ENCODE results near the gene EN1. TPM values are rescaled to one million over a fixed set of nuclear protein-coding genes. Genes with fewer than 3 reads are reported as not detected.
A peak's percentile ranks its signal among the peaks of the same experiment; 100 is the strongest.

The EN1 gene
- 4.2 TPM for total RNA-seq

- peak within 1 kb of the TSS; percentile 44 for H3K27ac ChIP-seq (ENCODE audit: low read depth, low read length)
- peaks cover 29 to 52% (median 35%) of the 10 kb centered on the region in 3 donors for H3K27me3 ChIP-seq (ENCODE audit: control insufficient read depth in 3 of 3, insufficient read depth in 3 of 3, low read length in 3 of 3)
- H3K4me3 ChIP-seq (ENCODE audit: low read length in 3 of 3) = peak within 1 kb of the TSS; percentile 71 to 78 (median 76)
- peaks cover 0 to 3% (median 0%) of the 10 kb centered on the region in 3 donors for H3K36me3 ChIP-seq (ENCODE audit: control insufficient read depth in 3 of 3, insufficient read depth in 3 of 3, low read length in 3 of 3)
- peaks cover 20 to 31% (median 23%) of the 10 kb centered on the region in 3 donors for H3K4me1 ChIP-seq (ENCODE audit: control insufficient read depth in 3 of 3, insufficient read depth in 3 of 3, low read length in 3 of 3)
- H3K9me3 ChIP-seq (ENCODE audit: control insufficient read depth in 3 of 3, low read length in 3 of 3) = no peaks in the 10 kb centered on the region
- H3K9ac ChIP-seq (ENCODE audit: low read depth in 1 of 3, low read length in 3 of 3) = peak within 1 kb of the TSS; percentile 66 to 87 (median 70)
Observed at GRCh38 chr2:118846953-118847761, at the start of gene EN1. TSS of gene EN1 (minus strand) at chr2:118847648. CDS start at chr2:118847167, 481 bp downstream.

- Histone ChIP-seq H3K9ac (ENCODE audit: low read depth in 1 of 3, low read length in 3 of 3) (no peak overlapping the region), H3K36me3 (ENCODE audit: control insufficient read depth in 3 of 3, insufficient read depth in 3 of 3, low read length in 3 of 3) (no peaks in the 10 kb centered on the region), H3K27ac (ENCODE audit: low read depth, low read length) (no peak overlapping the region), H3K9me3 (ENCODE audit: control insufficient read depth in 3 of 3, low read length in 3 of 3) (peaks cover 0 to 15% (median 4%) of the 10 kb centered on the region in 3 donors), H3K4me1 (ENCODE audit: control insufficient read depth in 3 of 3, insufficient read depth in 3 of 3, low read length in 3 of 3) (no peaks in the 10 kb centered on the region), H3K4me3 (ENCODE audit: low read length in 3 of 3) (no peak overlapping the region), H3K27me3 (ENCODE audit: control insufficient read depth in 3 of 3, insufficient read depth in 3 of 3, low read length in 3 of 3) (no peaks in the 10 kb centered on the region)
Observed at GRCh38 chr2:118893100-118893499, 45.7 kb upstream of the EN1 start.

- Histone ChIP-seq H3K4me1 (ENCODE audit: control insufficient read depth in 3 of 3, insufficient read depth in 3 of 3, low read length in 3 of 3) (no peaks in the 10 kb centered on the region), H3K4me3 (ENCODE audit: low read length in 3 of 3) (no peak overlapping the region), H3K9ac (ENCODE audit: low read depth in 1 of 3, low read length in 3 of 3) (no peak overlapping the region), H3K36me3 (ENCODE audit: control insufficient read depth in 3 of 3, insufficient read depth in 3 of 3, low read length in 3 of 3) (no peaks in the 10 kb centered on the region), H3K27me3 (ENCODE audit: control insufficient read depth in 3 of 3, insufficient read depth in 3 of 3, low read length in 3 of 3) (peaks cover 0 to 3% (median 0%) of the 10 kb centered on the region in 3 donors), H3K27ac (ENCODE audit: low read depth, low read length) (no peak overlapping the region), H3K9me3 (ENCODE audit: control insufficient read depth in 3 of 3, low read length in 3 of 3) (peaks cover 0 to 15% (median 4%) of the 10 kb centered on the region in 3 donors)
Observed at GRCh38 chr2:118889995-118890394, 42.5 kb upstream of the EN1 start.

- Histone ChIP-seq H3K9ac (ENCODE audit: low read depth in 1 of 3, low read length in 3 of 3) (no peak overlapping the region), H3K9me3 (ENCODE audit: control insufficient read depth in 3 of 3, low read length in 3 of 3) (peaks cover 0 to 1% (median 0%) of the 10 kb centered on the region in 3 donors), H3K4me1 (ENCODE audit: control insufficient read depth in 3 of 3, insufficient read depth in 3 of 3, low read length in 3 of 3) (peaks cover 3 to 5% (median 3%) of the 10 kb centered on the region in 3 donors), H3K36me3 (ENCODE audit: control insufficient read depth in 3 of 3, insufficient read depth in 3 of 3, low read length in 3 of 3) (no peaks in the 10 kb centered on the region), H3K4me3 (ENCODE audit: low read length in 3 of 3) (no peak overlapping the region), H3K27ac (ENCODE audit: low read depth, low read length) (no peak overlapping the region), H3K27me3 (ENCODE audit: control insufficient read depth in 3 of 3, insufficient read depth in 3 of 3, low read length in 3 of 3) (peaks cover 10 to 13% (median 13%) of the 10 kb centered on the region in 3 donors)
Observed at GRCh38 chr2:118883792-118884191, 36.3 kb upstream of the EN1 start.

- Histone ChIP-seq H3K36me3 (ENCODE audit: control insufficient read depth in 3 of 3, insufficient read depth in 3 of 3, low read length in 3 of 3) (no peaks in the 10 kb centered on the region), H3K27ac (ENCODE audit: low read depth, low read length) (no peak overlapping the region), H3K9ac (ENCODE audit: low read depth in 1 of 3, low read length in 3 of 3) (no peak overlapping the region), H3K4me3 (ENCODE audit: low read length in 3 of 3) (peak overlapping the region in 2 of 3 donors; percentile 41 to 52), H3K9me3 (ENCODE audit: control insufficient read depth in 3 of 3, low read length in 3 of 3) (no peaks in the 10 kb centered on the region), H3K27me3 (ENCODE audit: control insufficient read depth in 3 of 3, insufficient read depth in 3 of 3, low read length in 3 of 3) (peaks cover 13 to 19% (median 16%) of the 10 kb centered on the region in 3 donors), H3K4me1 (ENCODE audit: control insufficient read depth in 3 of 3, insufficient read depth in 3 of 3, low read length in 3 of 3) (peaks cover 3 to 5% (median 3%) of the 10 kb centered on the region in 3 donors)
Observed at GRCh38 chr2:118882693-118883336, 35.4 kb upstream of the EN1 start.

GRCh38 chr2:118881490-118882129 lies 34.2 kb upstream of the EN1 start:
- H3K27me3 ChIP-seq (ENCODE audit: control insufficient read depth in 3 of 3, insufficient read depth in 3 of 3, low read length in 3 of 3) = peaks cover 15 to 21% (median 16%) of the 10 kb centered on the region in 3 donors

GRCh38 chr2:118880501-118880900 lies 33.1 kb upstream of the EN1 start:
- Histone ChIP-seq H3K36me3 (ENCODE audit: control insufficient read depth in 3 of 3, insufficient read depth in 3 of 3, low read length in 3 of 3) (no peaks in the 10 kb centered on the region), H3K4me1 (ENCODE audit: control insufficient read depth in 3 of 3, insufficient read depth in 3 of 3, low read length in 3 of 3) (peaks cover 3 to 5% (median 3%) of the 10 kb centered on the region in 3 donors), H3K9ac (ENCODE audit: low read depth in 1 of 3, low read length in 3 of 3) (no peak overlapping the region), H3K27me3 (ENCODE audit: control insufficient read depth in 3 of 3, insufficient read depth in 3 of 3, low read length in 3 of 3) (peaks cover 24 to 29% (median 24%) of the 10 kb centered on the region in 3 donors), H3K9me3 (ENCODE audit: control insufficient read depth in 3 of 3, low read length in 3 of 3) (no peaks in the 10 kb centered on the region), H3K4me3 (ENCODE audit: low read length in 3 of 3) (no peak overlapping the region), H3K27ac (ENCODE audit: low read depth, low read length) (no peak overlapping the region)

More at GRCh38 chr2:118881490-118882129, 34.2 kb upstream of the EN1 start:
- Histone ChIP-seq H3K36me3 (ENCODE audit: control insufficient read depth in 3 of 3, insufficient read depth in 3 of 3, low read length in 3 of 3) (no peaks in the 10 kb centered on the region), H3K4me1 (ENCODE audit: control insufficient read depth in 3 of 3, insufficient read depth in 3 of 3, low read length in 3 of 3) (peaks cover 3 to 5% (median 3%) of the 10 kb centered on the region in 3 donors), H3K27ac (ENCODE audit: low read depth, low read length) (no peak overlapping the region), H3K9me3 (ENCODE audit: control insufficient read depth in 3 of 3, low read length in 3 of 3) (no peaks in the 10 kb centered on the region), H3K4me3 (ENCODE audit: low read length in 3 of 3) (no peak overlapping the region), H3K9ac (ENCODE audit: low read depth in 1 of 3, low read length in 3 of 3) (no peak overlapping the region)

GRCh38 chr2:118878531-118879149 lies 31.2 kb upstream of the EN1 start:
- Histone ChIP-seq H3K4me3 (ENCODE audit: low read length in 3 of 3) (no peak overlapping the region), H3K27me3 (ENCODE audit: control insufficient read depth in 3 of 3, insufficient read depth in 3 of 3, low read length in 3 of 3) (peaks cover 27 to 42% (median 27%) of the 10 kb centered on the region in 3 donors)

GRCh38 chr2:118875318-118875717 lies 27.9 kb upstream of the EN1 start:
- H3K27ac ChIP-seq (ENCODE audit: low read depth, low read length) = no peak overlapping the region
- no peaks in the 10 kb centered on the region for H3K4me1 ChIP-seq (ENCODE audit: control insufficient read depth in 3 of 3, insufficient read depth in 3 of 3, low read length in 3 of 3)
- no peak overlapping the region for H3K4me3 ChIP-seq (ENCODE audit: low read length in 3 of 3)
- no peak overlapping the region for H3K9ac ChIP-seq (ENCODE audit: low read depth in 1 of 3, low read length in 3 of 3)
- H3K9me3 ChIP-seq (ENCODE audit: control insufficient read depth in 3 of 3, low read length in 3 of 3) = no peaks in the 10 kb centered on the region
- H3K36me3 ChIP-seq (ENCODE audit: control insufficient read depth in 3 of 3, insufficient read depth in 3 of 3, low read length in 3 of 3) = no peaks in the 10 kb centered on the region
- peaks cover 21 to 37% (median 23%) of the 10 kb centered on the region in 3 donors for H3K27me3 ChIP-seq (ENCODE audit: control insufficient read depth in 3 of 3, insufficient read depth in 3 of 3, low read length in 3 of 3)

More at GRCh38 chr2:118878531-118879149, 31.2 kb upstream of the EN1 start:
- Histone ChIP-seq H3K36me3 (ENCODE audit: control insufficient read depth in 3 of 3, insufficient read depth in 3 of 3, low read length in 3 of 3) (no peaks in the 10 kb centered on the region), H3K9me3 (ENCODE audit: control insufficient read depth in 3 of 3, low read length in 3 of 3) (no peaks in the 10 kb centered on the region), H3K27ac (ENCODE audit: low read depth, low read length) (no peak overlapping the region), H3K9ac (ENCODE audit: low read depth in 1 of 3, low read length in 3 of 3) (no peak overlapping the region), H3K4me1 (ENCODE audit: control insufficient read depth in 3 of 3, insufficient read depth in 3 of 3, low read length in 3 of 3) (peaks cover 3 to 5% (median 3%) of the 10 kb centered on the region in 3 donors)
